Measurements from ENCODE around the gene GP1BB.

Gene GP1BB

DNA sequence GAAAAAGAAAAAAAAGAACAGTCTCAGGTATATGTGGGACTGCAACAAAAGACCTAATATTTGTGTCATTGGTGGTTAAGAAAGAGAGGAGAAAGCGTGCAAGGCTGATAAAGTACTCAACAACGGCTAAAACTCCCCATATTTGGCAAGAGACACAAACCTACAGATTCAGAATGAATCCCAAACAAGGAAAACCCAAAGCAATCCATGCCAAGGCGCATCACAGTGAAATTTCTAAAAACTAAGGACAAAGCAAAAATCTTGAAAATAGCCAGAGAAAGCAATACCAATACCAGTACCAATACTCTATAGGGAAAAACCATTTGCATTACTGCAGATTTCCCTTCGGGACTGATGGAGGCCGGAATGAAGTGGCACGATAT lies 41.5 kb upstream of the GP1BB start:
- TF ChIP-seq ZNF384 (IDR thresholded peaks at IDR 0.05) (no peak), CTBP1 (IDR thresholded peaks at IDR 0.05; ENCODE audit: borderline replicate concordance) (no peak)
- no peak for DNase-seq (ENCODE audit: extremely low spot score)
- POLR2A ChIA-PET = no interaction called here
- CTCF ChIA-PET = no interaction called here

- ChIA-PET POLR2A (no interaction called here), CTCF (interaction anchor here (1.0 kb wide), 1 partner anchor 213 kb away, joined by 3 read pairs; no protein-coding TSS in a partner anchor)
- DNase-seq (ENCODE audit: extremely low spot score) = no peak
- TF ChIP-seq ELF4 (IDR thresholded peaks at IDR 0.05) = no peak
- no peak for TF ChIP-seq HDGF (IDR thresholded peaks at IDR 0.05; ENCODE audit: borderline replicate concordance)
- no peak for TF ChIP-seq FOXM1 (IDR thresholded peaks at IDR 0.05; ENCODE audit: borderline replicate concordance)
- no peak for TF ChIP-seq ARNT (IDR thresholded peaks at IDR 0.05)
- no peak for TF ChIP-seq BHLHE40 (IDR thresholded peaks at IDR 0.05; ENCODE audit: borderline replicate concordance)
- TF ChIP-seq FOXA1 (IDR thresholded peaks at IDR 0.05) = no peak
- no peak for TF ChIP-seq LEF1 (IDR thresholded peaks at IDR 0.05; ENCODE audit: borderline replicate concordance)
- TF ChIP-seq L3MBTL2 (conservative IDR thresholded peaks at IDR 0.05) = no peak
- TF ChIP-seq FOXK2 (IDR thresholded peaks at IDR 0.05) = no peak
Measured at GRCh38 chr22:19686946-19687345, 36.4 kb upstream of the GP1BB start.

DNA sequence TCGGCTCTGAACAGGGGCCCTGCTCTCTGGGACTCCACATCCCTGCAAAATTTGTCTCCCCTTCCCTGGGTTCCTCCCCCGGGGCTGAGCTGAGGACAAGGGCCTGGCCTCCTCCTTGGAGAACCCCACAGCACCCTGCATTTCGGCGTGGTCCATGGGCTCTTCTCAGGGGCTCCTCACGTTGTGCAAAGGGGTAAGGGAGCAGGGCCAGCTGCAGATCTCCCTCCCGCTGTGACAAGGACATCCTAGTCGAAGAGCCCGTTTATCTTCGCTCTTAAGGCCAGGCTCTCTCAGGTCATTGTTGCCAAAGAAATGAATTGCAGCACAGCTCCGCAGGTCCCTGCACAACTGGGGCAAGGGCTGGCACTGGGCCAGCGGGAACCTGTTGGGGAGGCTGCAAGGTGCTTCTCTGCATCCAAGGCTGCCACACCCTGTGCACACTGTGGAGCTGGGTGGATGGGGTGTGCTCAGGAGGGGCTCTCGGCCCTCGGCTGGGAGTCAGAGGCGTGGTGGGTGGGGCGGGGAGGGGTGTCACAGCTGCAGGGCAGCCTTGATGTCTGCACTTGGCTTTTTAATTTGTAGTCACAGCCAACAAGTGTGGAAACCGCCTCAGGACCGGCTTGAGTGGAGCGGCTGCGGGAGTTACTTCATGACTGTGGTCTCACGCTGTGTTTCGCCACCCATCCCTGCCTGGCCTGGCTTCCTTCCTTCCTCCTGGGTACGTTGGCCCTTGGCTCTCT lies 35.6 kb upstream of the GP1BB start:
- TF ChIP-seq FOXK2 (IDR thresholded peaks at IDR 0.05) (no peak), FOXM1 (IDR thresholded peaks at IDR 0.05; ENCODE audit: borderline replicate concordance) (no peak), L3MBTL2 (conservative IDR thresholded peaks at IDR 0.05) (no peak), SUZ12 (IDR thresholded peaks at IDR 0.05) (no peak), ZNF384 (IDR thresholded peaks at IDR 0.05) (no peak), HDGF (IDR thresholded peaks at IDR 0.05; ENCODE audit: borderline replicate concordance) (no peak), ARNT (IDR thresholded peaks at IDR 0.05) (no peak), SP1 (IDR thresholded peaks at IDR 0.05) (no peak), ELF4 (IDR thresholded peaks at IDR 0.05) (no peak), FOXA1 (IDR thresholded peaks at IDR 0.05) (no peak), CTBP1 (IDR thresholded peaks at IDR 0.05; ENCODE audit: borderline replicate concordance) (no peak), TARDBP (IDR thresholded peaks at IDR 0.05) (no peak), LEF1 (IDR thresholded peaks at IDR 0.05; ENCODE audit: borderline replicate concordance) (no peak), BHLHE40 (IDR thresholded peaks at IDR 0.05; ENCODE audit: borderline replicate concordance) (no peak), NFRKB (IDR thresholded peaks at IDR 0.05) (no peak)
- TF ChIP-seq, protein P1, sequence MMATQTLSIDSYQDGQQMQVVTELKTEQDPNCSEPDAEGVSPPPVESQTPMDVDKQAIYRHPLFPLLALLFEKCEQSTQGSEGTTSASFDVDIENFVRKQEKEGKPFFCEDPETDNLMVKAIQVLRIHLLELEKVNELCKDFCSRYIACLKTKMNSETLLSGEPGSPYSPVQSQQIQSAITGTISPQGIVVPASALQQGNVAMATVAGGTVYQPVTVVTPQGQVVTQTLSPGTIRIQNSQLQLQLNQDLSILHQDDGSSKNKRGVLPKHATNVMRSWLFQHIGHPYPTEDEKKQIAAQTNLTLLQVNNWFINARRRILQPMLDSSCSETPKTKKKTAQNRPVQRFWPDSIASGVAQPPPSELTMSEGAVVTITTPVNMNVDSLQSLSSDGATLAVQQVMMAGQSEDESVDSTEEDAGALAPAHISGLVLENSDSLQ (IDR thresholded peaks at IDR 0.05) = no peak
- POLR2A ChIA-PET = interaction anchor here (0.6 to 0.8 kb wide), 2 partner anchors 8 to 207 kb away, joined by 3 read pairs; no protein-coding TSS in a partner anchor
- no peak for DNase-seq (ENCODE audit: extremely low spot score)
- CTCF ChIA-PET = interaction anchor here (1.0 kb wide), 1 partner anchor 214 kb away, joined by 3 read pairs; no protein-coding TSS in a partner anchor

DNA sequence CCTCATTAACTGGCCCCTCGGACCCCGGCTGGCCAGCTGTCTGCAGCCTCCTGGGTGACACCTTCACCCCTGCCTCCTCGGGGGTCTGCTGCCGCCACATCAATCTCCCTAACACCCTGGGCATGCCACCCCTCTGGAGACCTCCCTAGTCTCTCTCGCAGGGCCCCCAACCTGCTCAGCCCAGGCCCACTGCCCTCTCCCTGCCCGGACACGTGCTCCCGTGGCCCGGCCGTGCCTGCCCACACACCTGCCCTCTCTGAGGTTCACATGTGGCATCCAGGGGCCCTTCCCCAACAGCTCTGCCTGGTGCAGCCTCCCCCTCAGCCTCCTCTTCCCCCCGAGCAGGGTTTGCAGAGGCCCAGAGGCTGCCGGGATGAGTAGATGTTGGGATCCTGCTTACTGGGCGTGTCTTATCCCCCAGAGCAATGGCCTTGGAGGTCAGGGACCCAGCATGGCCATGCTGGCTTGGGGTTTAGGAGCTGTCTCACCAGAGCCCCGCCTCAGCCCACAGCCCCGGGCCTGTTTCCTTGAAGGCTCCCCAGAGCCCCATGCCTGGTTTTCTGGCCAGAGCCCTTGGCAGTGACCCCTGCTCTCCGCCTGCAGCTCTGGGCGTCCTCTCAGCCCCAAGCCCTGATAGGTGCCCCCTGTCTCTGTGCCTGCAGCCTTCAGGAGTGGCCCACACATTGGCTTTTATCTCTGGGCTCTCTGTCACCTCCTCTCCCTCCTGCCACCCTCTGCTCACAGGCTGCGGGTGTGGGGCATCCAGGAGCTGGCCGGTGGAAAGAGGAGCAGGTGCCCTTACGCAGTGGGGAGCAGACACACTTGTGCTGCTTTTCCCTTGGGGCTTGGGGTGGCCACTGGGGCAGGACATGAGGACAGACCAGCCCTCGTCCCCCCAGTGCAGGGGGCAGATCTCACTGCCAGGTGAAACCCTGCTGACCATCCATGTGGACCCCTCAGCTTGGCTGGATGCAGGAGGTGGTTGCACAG lies 34.7 kb upstream of the GP1BB start:
- DNase-seq (ENCODE audit: extremely low spot score) = peak; percentile 7
- TF ChIP-seq CTBP1 (IDR thresholded peaks at IDR 0.05; ENCODE audit: borderline replicate concordance) (no peak), FOXK2 (IDR thresholded peaks at IDR 0.05) (no peak), FOXM1 (IDR thresholded peaks at IDR 0.05; ENCODE audit: borderline replicate concordance) (no peak), NFRKB (IDR thresholded peaks at IDR 0.05) (no peak), LEF1 (IDR thresholded peaks at IDR 0.05; ENCODE audit: borderline replicate concordance) (no peak), ELF4 (IDR thresholded peaks at IDR 0.05) (no peak), L3MBTL2 (conservative IDR thresholded peaks at IDR 0.05) (no peak), ZNF384 (IDR thresholded peaks at IDR 0.05) (no peak), TARDBP (IDR thresholded peaks at IDR 0.05) (no peak), SUZ12 (IDR thresholded peaks at IDR 0.05) (no peak), HDGF (IDR thresholded peaks at IDR 0.05; ENCODE audit: borderline replicate concordance) (no peak), FOXA1 (IDR thresholded peaks at IDR 0.05) (no peak), BHLHE40 (IDR thresholded peaks at IDR 0.05; ENCODE audit: borderline replicate concordance) (no peak)
- ChIA-PET POLR2A (interaction anchor here (1.2 kb wide), 1 partner anchor 209 kb away, joined by 3 read pairs; the partner anchor contains the start of gene CDC45), CTCF (interaction anchor here (1.6 kb wide), 1 partner anchor 9 kb away, joined by 24 read pairs; no protein-coding TSS in a partner anchor)

GRCh38 chr22:19689408-19689807 lies 33.9 kb upstream of the GP1BB start:
- ChIA-PET CTCF (interaction anchor here (0.7 to 1.6 kb wide), 2 partner anchors 10 to 55 kb away, joined by 7 to 24 read pairs; no protein-coding TSS in a partner anchor), POLR2A (interaction anchor here (1.2 kb wide), 1 partner anchor 210 kb away, joined by 3 read pairs; the partner anchor contains the start of gene CDC45)
- TF ChIP-seq ZNF384 (IDR thresholded peaks at IDR 0.05) (no peak), FOXM1 (IDR thresholded peaks at IDR 0.05; ENCODE audit: borderline replicate concordance) (no peak), BHLHE40 (IDR thresholded peaks at IDR 0.05; ENCODE audit: borderline replicate concordance) (no peak), CTBP1 (IDR thresholded peaks at IDR 0.05; ENCODE audit: borderline replicate concordance) (no peak), NFRKB (IDR thresholded peaks at IDR 0.05) (no peak), LEF1 (IDR thresholded peaks at IDR 0.05; ENCODE audit: borderline replicate concordance) (no peak)
- TF ChIP-seq, protein P1 (IDR thresholded peaks at IDR 0.05) = no peak
- no peak for DNase-seq (ENCODE audit: extremely low spot score)

Measured in HEK293T (cell line).